Karpas-422 (cell line): Measurements from ENCODE around the gene LAMA3. TPM values are rescaled to one million over a fixed set of nuclear protein-coding genes. Genes with fewer than 3 reads are reported as not detected.

Experiments used
- DNase-seq: peaks from one replicate; pipeline ENCODE4 v3.0.0-alpha.2; 2015
- H2AFZ ChIP-seq: fragments of 200-600 bp; sonication (generic); 2 replicates; pipeline ENCODE4 v1.6.1; 2014; ENCODE audit warnings: antibody characterized with exemption, low read length, mixed read lengths
- H3K27ac ChIP-seq: fragments of 200-600 bp; sonication (generic); 2 replicates; pipeline ENCODE4 v1.5.1; 2014; ENCODE audit warnings: mild to moderate bottlenecking, low read length, moderate library complexity
- H3K27me3 ChIP-seq: fragments of 200-600 bp; sonication (generic); 2 replicates; pipeline ENCODE4 v1.6.1; 2014; ENCODE audit warnings: low read length, mixed read lengths
- H3K36me3 ChIP-seq: fragments of 200-600 bp; sonication (generic); 2 replicates; pipeline ENCODE4 v1.6.1; 2014; ENCODE audit warnings: low read length, mixed read lengths; ENCODE audit not compliant: insufficient read depth
- H3K4me1 ChIP-seq: fragments of 200-600 bp; sonication (generic); 2 replicates; pipeline ENCODE4 v1.6.1; 2014; ENCODE audit warnings: mild to moderate bottlenecking, low read length, mixed read lengths
- H3K4me2 ChIP-seq: fragments of 200-600 bp; sonication (generic); 2 replicates; pipeline ENCODE4 v1.6.1; 2014; ENCODE audit warnings: low read length, low read depth, mild to moderate bottlenecking; ENCODE audit not compliant: poor library complexity, severe bottlenecking
- H3K4me3 ChIP-seq: fragments of 200-600 bp; sonication (generic); 2 replicates; pipeline ENCODE4 v1.5.1; 2014; ENCODE audit warnings: mild to moderate bottlenecking, antibody characterized with exemption, low read length, mixed read lengths
- H3K79me2 ChIP-seq: fragments of 200-600 bp; sonication (generic); 2 replicates; pipeline ENCODE4 v1.6.1; 2014; ENCODE audit warnings: mild to moderate bottlenecking, low read length, mixed read lengths
- H3K9ac ChIP-seq: fragments of 200-600 bp; sonication (generic); 2 replicates; pipeline ENCODE4 v1.6.0; 2014; ENCODE audit warnings: low read length
- H3K9me2 ChIP-seq: fragments of 200-600 bp; sonication (generic), shearing (Covaris generic); replicated peaks from 2 replicates; pipeline ENCODE4 v1.6.0; 2014; ENCODE audit warnings: mild to moderate bottlenecking, low read length, moderate library complexity; ENCODE audit not compliant: insufficient read depth
- H3K9me3 ChIP-seq: fragments of 300-700, 200-600 bp; sonication (generic); 2 replicates; pipeline ENCODE4 v1.6.1; 2014; ENCODE audit warnings: low read length, mixed read lengths
- H4K20me1 ChIP-seq: fragments of 200-600 bp; sonication (generic); 2 replicates; pipeline ENCODE4 v1.6.1; 2014; ENCODE audit warnings: mild to moderate bottlenecking, antibody characterized with exemption, low read length, low read depth; ENCODE audit not compliant: insufficient read depth
- total RNA-seq: library from RNA; depleted of rRNA; stranded (reverse); fragments of >200 nt; shearing (Covaris generic); gene quantifications from 2 replicates; pipeline ENCODE4 v1.2.3, GENCODE V29; 2014; ENCODE audit warnings: low replicate concordance

LAMA3 gene
- total RNA-seq, 1 experiment from 2014 or later, result not detected

DNA sequence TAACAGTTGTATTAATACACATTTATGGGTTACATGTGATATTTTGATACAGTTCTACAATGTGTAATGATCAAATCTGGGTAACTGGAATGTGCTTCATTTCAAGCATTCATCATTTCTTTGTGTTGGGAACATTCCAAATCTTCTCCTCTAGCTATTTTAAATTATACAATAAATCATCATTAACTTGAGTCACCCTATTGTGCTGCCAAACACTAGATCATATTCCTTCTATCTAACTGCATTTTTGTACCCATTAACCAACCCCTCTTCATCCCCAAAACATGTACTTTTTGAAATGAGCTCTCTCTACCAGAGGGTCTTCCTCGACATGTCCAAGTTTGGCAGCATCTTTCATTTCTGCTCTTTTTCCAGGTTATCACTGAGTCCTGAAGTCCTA, 244.2 kb downstream of the LAMA3 start:
- H3K9me3 ChIP-seq, result no peaks in the 10 kb centered on the region
- no peaks in the 10 kb centered on the region for H4K20me1 ChIP-seq
- H3K9me2 ChIP-seq, result no peaks in the 10 kb centered on the region
- no peak overlapping the region for H2AFZ ChIP-seq
- no peaks in the 10 kb centered on the region for H3K36me3 ChIP-seq
- no peaks in the 10 kb centered on the region for H3K79me2 ChIP-seq
- H3K27me3 ChIP-seq, result no peaks in the 10 kb centered on the region
- H3K4me3 ChIP-seq, result no peak overlapping the region
- no peak for DNase-seq
- H3K4me2 ChIP-seq, result no peak overlapping the region
- H3K9ac ChIP-seq, result no peak overlapping the region
- H3K27ac ChIP-seq, result no peak overlapping the region
- H3K4me1 ChIP-seq, result no peaks in the 10 kb centered on the region

DNA sequence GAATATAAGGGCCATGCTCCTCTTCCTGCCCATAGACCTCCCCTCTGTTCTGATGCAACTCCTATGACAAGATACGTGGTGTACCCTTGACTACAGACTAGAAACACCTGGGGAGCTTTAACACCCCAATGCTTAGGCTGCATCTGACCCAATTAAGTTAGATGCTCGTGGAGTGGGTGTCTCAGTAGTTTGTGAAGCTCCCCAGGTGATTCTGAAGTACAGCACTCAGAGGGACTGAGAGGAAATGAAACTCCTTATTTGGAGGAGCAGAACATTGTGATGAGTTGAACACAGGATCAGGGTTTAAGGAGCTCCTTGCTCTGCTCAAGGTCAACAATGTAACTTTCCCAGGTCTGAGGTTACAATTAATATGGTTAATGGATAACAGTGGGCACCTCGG, 245.0 kb downstream of the LAMA3 start:
- no peaks in the 10 kb centered on the region for H3K36me3 ChIP-seq
- H3K4me2 ChIP-seq, result no peak overlapping the region
- no peak overlapping the region for H3K27ac ChIP-seq
- H3K4me1 ChIP-seq, result no peaks in the 10 kb centered on the region
- H2AFZ ChIP-seq, result no peak overlapping the region
- H3K27me3 ChIP-seq, result no peaks in the 10 kb centered on the region
- H4K20me1 ChIP-seq, result no peaks in the 10 kb centered on the region
- H3K9ac ChIP-seq, result no peak overlapping the region
- no peaks in the 10 kb centered on the region for H3K9me2 ChIP-seq
- no peak overlapping the region for H3K4me3 ChIP-seq
- no peak for DNase-seq
- no peaks in the 10 kb centered on the region for H3K9me3 ChIP-seq
- H3K79me2 ChIP-seq, result no peaks in the 10 kb centered on the region

DNA sequence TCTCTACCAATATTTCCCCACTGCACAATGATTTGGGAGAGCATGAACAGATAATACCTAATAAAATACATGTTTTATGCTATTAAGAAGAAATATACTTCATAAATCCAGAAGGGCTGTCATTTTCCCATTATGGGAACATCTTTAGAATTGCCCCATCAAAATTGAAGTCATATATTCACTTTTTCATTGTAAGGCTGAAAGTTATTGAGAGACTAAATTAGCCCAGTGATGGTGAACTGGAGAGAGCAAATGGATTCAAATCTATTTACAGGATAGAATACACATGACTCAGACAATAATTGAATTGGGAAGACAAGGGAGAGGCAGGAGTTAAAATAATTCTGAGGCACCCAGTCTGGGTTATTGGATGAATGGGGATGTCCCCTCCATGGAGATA, 245.6 kb downstream of the LAMA3 start:
- no peaks in the 10 kb centered on the region for H3K79me2 ChIP-seq
- no peaks in the 10 kb centered on the region for H3K36me3 ChIP-seq
- no peaks in the 10 kb centered on the region for H3K9me2 ChIP-seq
- no peaks in the 10 kb centered on the region for H3K4me1 ChIP-seq
- no peaks in the 10 kb centered on the region for H3K9me3 ChIP-seq
- H3K4me3 ChIP-seq, result no peak overlapping the region
- no peaks in the 10 kb centered on the region for H4K20me1 ChIP-seq
- no peaks in the 10 kb centered on the region for H3K27me3 ChIP-seq
- H3K27ac ChIP-seq, result no peak overlapping the region
- H3K9ac ChIP-seq, result no peak overlapping the region
- no peak overlapping the region for H3K4me2 ChIP-seq
- no peak overlapping the region for H2AFZ ChIP-seq
- DNase-seq, result no peak

DNA sequence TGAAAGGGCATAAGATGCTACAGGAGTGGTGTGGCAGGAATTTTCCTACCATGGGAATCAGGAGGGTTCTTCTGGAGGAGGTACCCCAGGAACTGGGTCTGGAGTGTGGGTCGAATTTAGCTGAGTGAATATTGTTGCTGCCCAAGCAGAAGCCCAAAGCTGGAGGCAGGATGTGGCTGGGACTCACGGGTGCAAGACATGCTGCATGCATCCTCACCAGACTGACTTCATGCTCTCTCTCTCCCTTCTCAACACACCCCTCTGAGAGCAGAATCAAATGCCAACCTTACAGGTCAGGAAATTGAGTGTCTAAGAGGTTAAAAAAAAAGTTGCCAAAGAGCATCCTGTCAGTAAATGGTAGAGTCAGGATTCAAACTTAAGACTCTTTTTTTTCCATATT, 246.6 kb downstream of the LAMA3 start:
- no peak overlapping the region for H3K4me2 ChIP-seq
- no peak for DNase-seq
- H2AFZ ChIP-seq, result no peak overlapping the region
- no peaks in the 10 kb centered on the region for H3K9me2 ChIP-seq
- H3K27ac ChIP-seq, result no peak overlapping the region
- no peaks in the 10 kb centered on the region for H3K27me3 ChIP-seq
- H3K4me3 ChIP-seq, result no peak overlapping the region
- H4K20me1 ChIP-seq, result no peaks in the 10 kb centered on the region
- H3K36me3 ChIP-seq, result no peaks in the 10 kb centered on the region
- no peaks in the 10 kb centered on the region for H3K79me2 ChIP-seq
- no peak overlapping the region for H3K9ac ChIP-seq
- no peaks in the 10 kb centered on the region for H3K4me1 ChIP-seq
- H3K9me3 ChIP-seq, result no peaks in the 10 kb centered on the region

DNA sequence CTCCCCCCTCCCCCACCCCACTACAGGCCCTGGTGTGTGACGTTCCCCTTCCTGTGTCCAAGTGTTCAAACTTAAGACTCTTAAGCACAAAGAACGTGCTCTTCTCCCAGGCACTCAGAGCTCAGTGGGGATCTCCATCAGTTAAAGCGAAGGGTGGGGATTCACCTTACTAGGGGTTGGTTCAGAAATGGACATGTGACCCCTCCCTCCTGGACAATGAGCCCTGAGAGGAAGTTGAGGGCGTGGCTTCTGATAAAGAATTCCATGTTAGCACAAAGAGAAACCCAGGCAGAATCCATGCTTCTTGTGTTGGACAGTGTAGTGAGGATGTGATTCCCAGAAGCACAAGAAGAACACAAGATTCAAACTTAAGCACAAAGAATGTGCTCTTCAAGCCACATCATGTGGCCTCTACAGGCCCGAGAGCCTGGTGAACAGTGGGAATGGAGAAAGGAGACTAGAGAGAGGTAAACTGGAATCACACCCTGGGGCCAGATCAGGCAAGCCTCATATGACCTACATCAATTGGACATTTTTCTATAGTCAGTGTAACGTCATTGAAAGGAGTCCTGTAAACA, 247.2 kb downstream of the LAMA3 start:
- H4K20me1 ChIP-seq, result no peaks in the 10 kb centered on the region
- no peaks in the 10 kb centered on the region for H3K36me3 ChIP-seq
- no peaks in the 10 kb centered on the region for H3K9me3 ChIP-seq
- H3K4me1 ChIP-seq, result no peaks in the 10 kb centered on the region
- no peak overlapping the region for H3K4me3 ChIP-seq
- no peaks in the 10 kb centered on the region for H3K9me2 ChIP-seq
- H3K27me3 ChIP-seq, result no peaks in the 10 kb centered on the region
- H3K4me2 ChIP-seq, result no peak overlapping the region
- H3K27ac ChIP-seq, result no peak overlapping the region
- DNase-seq, result no peak
- H3K79me2 ChIP-seq, result no peaks in the 10 kb centered on the region
- no peak overlapping the region for H3K9ac ChIP-seq
- H2AFZ ChIP-seq, result no peak overlapping the region

DNA sequence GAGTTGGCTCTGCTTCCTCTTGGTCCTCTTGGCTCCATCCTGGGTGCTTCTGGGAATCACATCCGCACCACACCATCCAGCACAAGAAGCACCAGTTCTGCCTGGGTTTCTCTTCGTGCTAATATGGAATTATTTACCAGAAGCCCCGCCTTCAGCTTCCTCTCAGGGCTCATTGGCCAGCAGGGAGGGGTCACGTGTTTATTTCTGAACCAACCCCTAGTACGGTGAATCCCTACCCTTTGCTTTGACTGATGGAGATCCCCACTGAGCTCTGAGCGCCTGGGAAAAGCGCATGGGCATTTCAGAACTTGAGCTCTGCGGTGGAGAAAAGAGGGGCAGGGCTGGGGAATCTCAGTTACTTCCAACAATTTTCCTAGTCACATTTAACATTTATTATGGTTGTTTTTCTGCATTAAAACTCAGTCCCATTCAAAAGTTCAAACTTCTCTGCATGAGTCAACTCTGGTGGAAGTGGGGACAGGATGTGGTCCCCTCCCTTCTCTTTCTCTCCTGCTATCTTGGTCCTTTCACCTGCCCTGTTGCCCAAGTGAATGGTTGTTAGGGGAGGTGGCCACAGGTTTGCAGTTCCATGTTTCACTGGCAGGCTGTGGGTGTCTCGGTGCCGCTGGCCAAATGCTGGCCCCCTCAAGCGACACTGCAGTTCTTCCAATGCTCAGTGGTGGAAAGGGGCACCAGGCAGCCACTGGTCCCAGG, 248.9 kb downstream of the LAMA3 start:
- Histone ChIP-seq H3K27ac (no peak overlapping the region), H3K27me3 (no peaks in the 10 kb centered on the region), H3K79me2 (no peaks in the 10 kb centered on the region), H3K4me1 (no peaks in the 10 kb centered on the region), H3K36me3 (no peaks in the 10 kb centered on the region), H3K4me3 (no peak overlapping the region), H3K4me2 (no peak overlapping the region), H4K20me1 (no peaks in the 10 kb centered on the region), H2AFZ (no peak overlapping the region), H3K9me3 (no peaks in the 10 kb centered on the region), H3K9me2 (no peaks in the 10 kb centered on the region), H3K9ac (no peak overlapping the region)
- peak; percentile 46 for DNase-seq

DNA sequence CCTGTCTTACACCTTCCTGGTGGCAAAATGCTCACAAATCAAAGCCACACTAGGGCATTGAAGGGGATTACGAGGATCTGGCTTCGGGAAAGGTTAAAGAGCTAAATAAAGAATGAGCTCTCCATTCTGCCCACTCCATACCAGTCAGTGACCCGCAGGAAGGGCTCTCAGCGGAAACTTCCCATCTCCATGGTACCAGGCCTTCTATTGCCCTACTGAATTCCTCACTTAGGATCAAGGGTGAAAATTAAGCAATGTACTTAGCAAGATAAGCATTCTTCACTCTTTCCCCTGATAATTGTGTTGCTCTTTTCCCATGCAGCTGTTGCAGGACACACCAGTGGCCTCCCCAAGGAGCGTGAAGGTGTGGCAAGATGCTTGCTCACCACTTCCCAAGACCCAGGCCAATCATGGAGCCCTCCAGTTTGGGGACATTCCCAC, 249.7 kb downstream of the LAMA3 start:
- no peak overlapping the region for H3K27ac ChIP-seq
- H3K27me3 ChIP-seq, result no peaks in the 10 kb centered on the region
- H3K9me2 ChIP-seq, result no peaks in the 10 kb centered on the region
- H4K20me1 ChIP-seq, result no peaks in the 10 kb centered on the region
- H3K9ac ChIP-seq, result no peak overlapping the region
- H3K4me3 ChIP-seq, result no peak overlapping the region
- no peak overlapping the region for H2AFZ ChIP-seq
- no peaks in the 10 kb centered on the region for H3K36me3 ChIP-seq
- H3K79me2 ChIP-seq, result no peaks in the 10 kb centered on the region
- no peak for DNase-seq
- H3K4me2 ChIP-seq, result no peak overlapping the region
- no peaks in the 10 kb centered on the region for H3K9me3 ChIP-seq
- no peaks in the 10 kb centered on the region for H3K4me1 ChIP-seq

DNA sequence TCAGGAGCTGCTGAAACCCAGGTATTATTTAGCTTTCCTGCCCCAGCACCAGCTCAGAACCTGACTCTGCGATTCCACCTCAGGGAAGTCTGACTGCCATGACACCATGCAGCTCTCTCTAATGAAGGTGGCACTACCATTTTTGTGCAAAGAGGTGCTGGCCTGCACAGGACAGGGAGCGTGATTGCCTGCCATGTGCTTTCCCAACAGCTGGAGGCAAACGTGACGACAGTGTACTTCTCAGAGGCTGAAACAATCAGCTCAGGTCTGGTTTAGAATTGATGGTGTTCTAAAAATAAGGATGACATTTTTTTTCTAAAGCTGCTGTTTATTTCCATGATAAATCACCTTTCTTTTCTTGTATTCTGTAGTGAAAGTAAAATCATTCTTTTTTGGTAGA, 250.1 kb downstream of the LAMA3 start:
- Histone ChIP-seq H3K27ac (no peak overlapping the region), H3K36me3 (no peaks in the 10 kb centered on the region), H2AFZ (no peak overlapping the region), H3K4me2 (no peak overlapping the region), H3K9me2 (no peaks in the 10 kb centered on the region), H3K9me3 (no peaks in the 10 kb centered on the region), H3K4me1 (no peaks in the 10 kb centered on the region), H3K27me3 (no peaks in the 10 kb centered on the region), H3K79me2 (no peaks in the 10 kb centered on the region), H3K9ac (no peak overlapping the region), H4K20me1 (no peaks in the 10 kb centered on the region), H3K4me3 (no peak overlapping the region)
- DNase-seq, result no peak
